ENCODE measurements around the gene SSU72.

- TF ChIP-seq CTCF (IDR thresholded peaks at IDR 0.05) (no peak), POLR2A (IDR thresholded peaks at IDR 0.05) (no peak), EP300 (IDR thresholded peaks at IDR 0.05) (no peak), POLR2AphosphoS5 (IDR thresholded peaks at IDR 0.05) (no peak)
These were observed 43.3 kb upstream of the SSU72 start for GRCh38 chr1:1617925-1618324.
